ENCODE results near the gene CLDN19.

The CLDN19 gene

DNA sequence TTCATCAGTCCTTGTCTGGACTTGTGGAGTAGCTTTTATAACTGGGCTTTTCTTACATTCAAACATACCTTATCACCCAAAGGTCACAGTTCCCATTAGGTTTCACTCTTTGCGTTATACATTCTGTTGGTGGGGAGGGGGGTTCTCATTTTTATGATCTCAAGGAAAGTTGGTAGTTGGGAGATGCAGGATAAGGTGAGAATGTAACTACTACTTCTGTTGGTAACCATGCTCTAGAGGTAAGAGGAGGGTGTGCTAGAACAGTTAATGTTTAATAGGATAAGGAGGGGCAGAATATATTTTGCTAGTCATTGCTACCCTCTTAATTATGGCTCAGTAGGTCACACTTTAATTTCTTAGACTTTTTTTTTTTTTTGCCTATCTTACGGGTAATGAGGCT lies 47.1 kb downstream of the CLDN19 start:
- DNase-seq = no peak

DNA sequence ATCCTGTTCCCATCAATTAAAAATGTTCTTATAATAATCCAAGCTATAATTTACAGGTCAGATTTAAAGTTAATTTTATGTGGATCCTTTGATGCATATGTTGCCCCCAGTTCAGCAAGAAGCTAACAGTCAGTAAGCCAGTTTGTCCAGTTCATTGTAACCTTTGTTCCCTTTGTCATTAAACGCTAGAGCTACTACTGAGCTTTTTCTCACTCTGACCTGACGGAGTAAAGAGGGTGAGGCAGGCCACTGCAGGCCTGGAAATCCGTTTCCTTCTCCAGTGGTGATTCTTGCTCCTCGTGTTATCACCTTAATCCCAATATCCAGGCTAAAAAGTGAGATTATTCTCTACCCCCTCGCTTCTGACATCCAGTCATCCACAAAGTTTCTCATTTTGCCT lies 47.6 kb downstream of the CLDN19 start:
- no peak for DNase-seq

DNA sequence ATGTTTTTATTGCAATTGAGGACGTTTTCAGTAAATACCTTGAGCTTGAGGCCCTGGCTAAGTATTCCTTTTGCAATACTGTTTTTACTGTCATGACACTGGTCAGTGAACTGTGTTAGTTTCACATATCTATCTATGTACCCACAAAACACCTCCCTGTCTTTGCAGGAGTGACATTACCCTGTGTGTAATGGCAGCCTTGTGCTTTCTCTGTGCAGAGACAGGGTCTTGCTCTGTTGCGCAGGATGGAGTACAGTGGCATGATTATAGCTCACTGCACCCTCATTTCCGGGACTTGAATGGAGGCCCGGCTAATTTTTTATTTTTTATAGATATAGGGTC lies 48.9 kb downstream of the CLDN19 start:
- no peak for DNase-seq

DNA sequence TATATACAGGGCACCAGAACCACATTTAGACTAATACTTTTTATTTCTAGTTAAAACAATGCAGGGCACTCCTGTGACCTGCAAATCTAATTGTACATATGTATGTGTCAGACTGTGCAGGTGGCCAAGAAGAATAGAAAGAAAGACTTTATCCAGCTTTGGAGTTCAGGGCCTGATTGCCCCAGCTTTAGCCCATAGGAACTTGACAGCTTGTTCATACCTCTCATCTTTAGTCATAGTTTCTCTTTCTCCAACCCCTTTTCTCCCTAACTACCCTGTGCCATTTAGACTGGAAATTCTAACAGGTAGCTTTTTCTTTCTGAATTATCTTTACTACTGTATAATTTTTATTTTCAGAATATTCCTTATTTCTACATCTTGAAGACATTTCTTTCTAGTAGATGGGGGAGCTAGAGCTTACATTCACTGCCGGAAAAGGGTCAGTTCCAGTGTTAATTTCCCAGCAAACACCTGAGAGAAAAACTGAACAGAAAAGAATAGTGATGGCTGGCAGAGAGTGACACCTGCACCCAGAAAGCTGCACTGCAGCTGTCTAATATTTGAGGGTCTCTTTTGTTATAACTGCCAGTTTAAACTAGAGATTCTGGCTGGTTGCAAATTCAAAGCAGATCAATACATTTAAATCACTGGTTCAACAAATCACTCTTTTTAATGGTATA lies 49.4 kb downstream of the CLDN19 start:
- no peak for DNase-seq

DNA sequence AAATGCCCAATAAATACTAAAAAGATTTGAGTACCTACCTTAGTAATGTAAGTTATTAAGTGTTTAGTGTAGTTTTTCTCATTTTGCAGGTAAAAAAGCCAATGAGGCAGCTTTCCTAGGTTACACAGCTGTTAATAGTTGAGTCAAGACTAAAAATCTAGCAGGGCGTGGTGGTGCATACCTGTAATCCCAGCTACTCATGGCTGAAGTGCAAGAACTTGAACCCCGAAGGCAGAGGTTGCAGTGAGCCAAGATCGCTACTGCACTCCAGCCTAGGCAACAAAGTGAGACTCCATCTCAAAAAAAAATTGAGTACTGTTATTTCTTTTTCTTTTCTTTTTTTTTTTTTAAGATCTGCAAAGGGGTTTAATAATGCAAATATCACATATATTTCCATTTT lies 50.1 kb downstream of the CLDN19 start:
- no peak for DNase-seq

DNA sequence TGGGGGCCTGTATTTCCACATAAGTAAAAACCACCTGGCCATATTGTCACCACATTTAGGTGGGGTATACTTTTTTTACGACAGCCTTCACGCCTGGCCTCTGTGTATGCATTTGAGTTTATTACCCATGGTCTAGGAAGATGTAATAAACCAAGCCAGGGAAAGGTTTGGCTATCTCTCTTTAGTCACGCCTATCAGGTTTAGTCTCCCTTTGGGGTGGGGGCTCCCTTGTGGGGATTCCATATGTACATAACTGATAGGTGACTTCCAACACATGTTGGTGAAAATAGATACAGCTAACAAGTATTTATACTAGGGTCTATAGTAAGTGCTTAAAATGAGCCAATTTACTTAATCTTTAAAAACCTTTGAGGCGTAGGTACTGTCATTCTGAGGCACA lies 53.6 kb downstream of the CLDN19 start:
- DNase-seq = no peak

DNA sequence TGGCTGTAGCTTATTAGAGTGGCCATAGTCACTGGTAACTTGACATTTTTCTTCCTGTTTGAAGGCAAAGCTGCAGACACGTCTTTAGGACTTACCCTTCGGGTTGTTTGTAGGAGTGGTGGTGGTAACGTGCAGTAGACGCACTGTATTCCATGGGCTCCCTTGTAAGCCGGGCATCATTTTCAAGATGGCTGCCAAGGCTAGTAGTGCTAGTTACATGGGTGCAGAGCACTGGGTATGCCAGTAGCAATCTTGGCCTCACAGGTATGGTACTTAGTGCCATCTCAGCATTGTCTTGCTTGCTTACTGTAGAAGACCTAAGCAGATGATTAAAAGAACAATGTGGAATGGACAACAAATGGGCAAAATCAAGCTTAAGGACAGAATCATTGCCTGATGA lies 55.9 kb downstream of the CLDN19 start:
- no peak for DNase-seq

All from inflammatory macrophage treated with lipopolysaccharide for 4 hours (primary cell).